AG09309 (cell line): ENCODE results near the gene TP53I3.

ENCODE experiments used
- DNase-seq: peaks from one replicate; pipeline ENCODE4 v3.0.0-alpha.2; 2010; ENCODE audit warnings: low read depth
- H3K4me3 ChIP-seq: 2 replicates; pipeline ENCODE4 v1.5.1; 2011; ENCODE audit warnings: mild to moderate bottlenecking, low read depth, low read length, moderate library complexity; ENCODE audit not compliant: control insufficient read depth
- CTCF ChIP-seq: IDR thresholded peaks from 2 replicates; pipeline ENCODE4 v1.5.1; 2011; ENCODE audit warnings: mild to moderate bottlenecking, low read depth, low read length, inconsistent platforms; ENCODE audit not compliant: insufficient read depth, control insufficient read depth; ENCODE audit errors: missing control alignments

TP53I3 gene

DNA sequence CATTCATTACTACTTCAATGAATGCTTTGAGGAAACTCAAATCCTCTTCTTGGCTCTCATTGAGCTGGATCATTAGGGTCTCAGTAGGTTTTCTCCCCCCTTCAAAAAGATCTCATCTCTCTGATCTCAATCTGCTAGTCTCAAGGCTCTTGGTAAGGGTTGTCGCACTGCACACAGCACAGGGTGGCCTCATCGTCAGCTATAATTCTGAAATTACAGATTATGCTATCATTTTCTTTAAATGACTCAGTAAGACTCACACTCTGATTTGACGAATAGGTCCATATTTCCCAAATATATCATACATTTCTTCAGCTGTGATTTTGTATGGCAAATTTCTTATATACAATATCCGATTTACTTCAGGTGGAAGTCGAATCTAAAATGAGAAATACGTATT lies 10.8 kb downstream of the TP53I3 start:
- H3K4me3 ChIP-seq, result no peak overlapping the region
- no peak for DNase-seq
- TF ChIP-seq CTCF, result no peak

DNA sequence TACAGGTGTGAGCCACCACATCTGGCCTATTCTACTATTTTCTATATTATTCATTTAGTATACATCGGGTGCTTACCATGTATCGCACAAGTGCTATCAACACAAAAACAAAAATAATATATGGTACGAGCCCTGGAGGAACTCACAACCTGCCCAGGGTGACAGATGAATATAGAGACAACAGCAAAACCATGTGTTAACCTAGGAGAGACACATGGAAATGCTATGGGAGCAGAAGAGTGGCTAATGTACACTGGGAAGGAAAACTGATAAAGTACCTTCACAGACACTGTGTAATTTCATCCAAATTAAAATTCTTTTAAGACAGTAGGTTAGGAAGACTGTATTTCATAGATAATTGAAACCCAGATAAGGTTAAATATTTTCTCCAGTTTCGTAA lies 12.4 kb downstream of the TP53I3 start:
- no peak for DNase-seq
- no peak for TF ChIP-seq CTCF
- no peak overlapping the region for H3K4me3 ChIP-seq

DNA sequence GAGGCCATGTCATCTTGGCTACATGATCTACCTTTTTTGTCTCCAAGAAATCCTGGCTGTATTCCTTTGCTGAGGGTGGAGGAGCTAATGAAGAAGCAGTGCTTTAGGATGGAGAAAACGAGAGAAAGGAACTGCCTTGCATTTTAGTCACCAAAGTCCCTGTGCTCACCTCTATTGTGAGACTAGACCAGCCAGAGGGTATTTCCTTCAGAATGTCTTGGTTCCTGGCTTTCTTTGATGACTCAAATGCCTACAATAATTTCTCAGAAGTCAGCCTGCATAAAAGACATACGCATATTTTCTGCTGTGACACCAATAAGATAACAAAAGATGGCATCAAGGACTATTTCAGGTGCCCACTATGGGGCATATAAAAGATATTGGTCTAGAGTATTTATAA lies 19.3 kb downstream of the TP53I3 start:
- TF ChIP-seq CTCF, result no peak
- DNase-seq, result no peak

GRCh38 chr2:24058564-24059271 lies 25.9 kb downstream of the TP53I3 start:
- DNase-seq, result no peak
- TF ChIP-seq CTCF, result no peak

More for the DNA sequence above, 19.3 kb downstream of the TP53I3 start:
- no peak overlapping the region for H3K4me3 ChIP-seq

DNA sequence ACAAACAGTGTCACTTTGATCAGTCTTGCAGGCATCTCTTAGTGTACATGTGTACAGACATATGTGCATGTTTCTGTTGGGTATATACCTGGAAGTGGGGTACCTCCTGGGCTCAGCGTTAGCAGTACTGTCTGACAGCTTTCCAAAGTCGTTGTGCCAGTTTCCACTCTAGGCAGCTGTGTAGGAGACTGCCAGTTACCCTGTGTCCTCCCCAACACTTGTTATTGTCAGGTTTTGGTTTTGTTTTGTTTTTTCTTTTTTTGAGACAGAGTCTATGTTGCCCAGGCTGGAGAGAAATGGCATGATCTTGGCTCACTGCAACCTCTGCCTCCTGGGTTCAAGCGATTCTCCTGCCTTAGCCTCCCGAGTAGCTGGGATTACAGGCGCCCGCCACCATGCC lies 28.9 kb downstream of the TP53I3 start:
- TF ChIP-seq CTCF, result no peak
- no peak overlapping the region for H3K4me3 ChIP-seq
- no peak for DNase-seq

More at GRCh38 chr2:24058564-24059271, 25.9 kb downstream of the TP53I3 start:
- H3K4me3 ChIP-seq, result no peak overlapping the region

- H3K4me3 ChIP-seq, result no peak overlapping the region
- DNase-seq, result no peak
- TF ChIP-seq CTCF, result no peak
These were observed 30.1 kb downstream of the TP53I3 start for GRCh38 chr2:24054366-24055010.

- DNase-seq, result no peak
- H3K4me3 ChIP-seq, result no peak overlapping the region
- TF ChIP-seq CTCF, result no peak
These were observed 31.7 kb downstream of the TP53I3 start for GRCh38 chr2:24052951-24053350.
